HEK293 (cell line): Measurements from ENCODE around the gene CCDC86.

Source experiments
- GLI2 ChIP-seq: fragments of 450-650 bp; formaldehyde crosslinking; IDR thresholded peaks from 2 replicates; pipeline ENCODE4; 2017; ENCODE audit warnings: missing biosample characterization, missing genetic modification characterization, low read depth, borderline replicate concordance
- ZNF335 ChIP-seq: fragments of 450-650 bp; formaldehyde crosslinking; conservative IDR thresholded peaks from 2 replicates; pipeline ENCODE4 v1.5.1; 2016; ENCODE audit warnings: missing biosample characterization, missing genetic modification characterization
- ZNF623 ChIP-seq: fragments of 450-650 bp; formaldehyde crosslinking; IDR thresholded peaks from 2 replicates; pipeline ENCODE4 v1.5.1; 2016; ENCODE audit warnings: missing biosample characterization, missing genetic modification characterization

DNA sequence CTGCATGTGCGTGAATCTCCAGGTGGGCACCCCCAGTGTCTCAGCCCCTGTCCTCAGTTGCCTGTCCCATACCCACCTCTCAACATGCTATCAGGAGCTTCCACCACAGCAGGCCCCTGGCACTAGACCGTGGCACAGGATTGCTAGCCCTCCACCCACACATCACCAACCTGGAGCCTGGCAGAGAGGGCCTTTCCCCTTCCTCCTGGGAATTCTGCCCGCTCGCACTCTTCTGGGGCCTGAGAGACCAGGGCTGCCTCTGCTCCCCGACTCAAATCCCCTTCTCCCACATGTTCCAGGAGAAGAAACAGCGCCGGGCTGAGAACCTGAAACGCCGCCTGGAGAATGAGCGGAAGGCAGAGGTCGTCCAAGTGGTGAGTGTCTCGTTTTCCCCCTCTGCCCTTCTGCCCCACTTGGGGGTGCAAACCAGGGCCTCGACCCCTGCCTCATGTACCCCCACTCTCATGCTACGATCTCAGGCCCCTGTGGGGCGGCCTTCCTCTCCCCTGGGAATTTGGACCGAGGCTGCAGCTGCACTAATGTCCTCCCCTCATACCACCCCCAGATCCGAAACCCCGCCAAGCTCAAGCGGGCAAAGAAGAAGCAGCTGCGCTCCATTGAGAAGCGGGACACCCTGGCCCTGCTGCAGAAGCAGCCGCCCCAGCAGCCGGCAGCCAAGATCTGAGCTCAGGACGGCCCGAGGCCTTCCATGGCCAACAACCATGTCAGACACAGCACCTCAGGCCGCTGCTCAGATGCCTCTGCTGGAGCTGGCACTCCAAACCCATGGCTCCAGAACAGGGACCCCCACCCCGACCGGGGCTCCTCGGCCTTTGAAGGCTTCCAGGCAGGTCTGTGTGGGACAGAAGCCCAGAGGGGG lies 8.0 kb downstream of the CCDC86 start:
- TF ChIP-seq ZNF623 (tag by site-specific recombination) (no peak), ZNF335 (no peak), GLI2 (tag by site-specific recombination) (no peak)
